Fibroblast of lung (primary cell): ENCODE data around the gene BRME1.
"Not testable (repeated sequence)": the region's sequence is repeated elsewhere in the genome, so short reads cannot be mapped to it uniquely, and the experiment has no call there.

Source experiments
- CTCF ChIP-seq, 2 donors: IDR thresholded peaks in 1 of 2; conservative IDR thresholded peaks in 1 of 2; 1 replicate in 1 of 2; 2 replicates in 1 of 2; pipeline ENCODE4 v1.5.1; 2011 to 2012; ENCODE audit warnings: low read length in 2 of 2, control low read depth in 1 of 2, inconsistent platforms in 1 of 2, low read depth in 1 of 2, mild to moderate bottlenecking in 1 of 2
- EZH2 ChIP-seq: IDR thresholded peaks from 2 replicates; pipeline ENCODE4 v1.5.1; 2012; ENCODE audit warnings: low read length, control low read depth, mild to moderate bottlenecking; ENCODE audit errors: missing control alignments

DNA sequence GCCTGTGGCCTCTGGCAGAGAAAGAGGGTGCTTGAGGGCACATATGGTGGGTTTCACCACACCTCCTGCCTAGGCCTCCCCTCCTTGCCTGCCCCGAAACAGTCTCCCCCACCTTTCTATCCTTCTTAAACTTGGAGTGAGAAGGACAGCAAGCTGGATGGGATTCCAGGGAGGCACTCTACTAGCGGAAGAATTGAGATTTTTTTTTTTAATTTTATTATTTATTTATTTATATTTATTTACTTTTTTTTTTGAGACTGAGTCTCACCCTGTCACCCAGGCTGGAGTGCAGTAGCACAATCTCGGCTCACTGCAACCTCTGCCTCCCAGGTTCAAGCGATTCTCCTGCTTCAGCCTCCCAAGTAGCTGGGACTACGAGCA, 54.2 kb downstream of the BRME1 start:
- not testable (repeated sequence) for TF ChIP-seq CTCF (conservative IDR thresholded peaks at IDR 0.05 in 1 of 2, IDR thresholded peaks at IDR 0.05 in 1 of 2; ENCODE audit: low read depth in 1 of 2, low read length in 2 of 2); EZH2
